GM23338 (cell line): ENCODE measurements around the gene PSMD13. TPM values are rescaled to one million over a fixed set of nuclear protein-coding genes. Genes with fewer than 3 reads are reported as not detected.

ENCODE experiments used
- ATAC-seq: fragments of 200-7000 bp; cut with Tn5 transposase; 3 replicates; pipeline ENCODE4 v1.9.1; 2020
- DNase-seq: peaks from one replicate; pipeline ENCODE4 v3.0.0-alpha.2; 2015; ENCODE audit warnings: low spot score
- H2AFZ ChIP-seq: fragments of 200-600 bp; sonication (generic); 2 replicates; pipeline ENCODE4 v1.8.0; 2016; ENCODE audit warnings: antibody characterized with exemption, mild to moderate bottlenecking, moderate library complexity
- H3F3A ChIP-seq: fragments of 200-600 bp; sonication (generic); replicated peaks from 2 replicates; pipeline ENCODE4 v1.8.0; 2017; ENCODE audit warnings: antibody characterized with exemption, mixed run types, low read depth
- H3K27ac ChIP-seq: fragments of 200-600 bp; sonication (generic); 2 replicates; pipeline ENCODE4 v1.6.1; 2016; ENCODE audit warnings: low read depth
- H3K27me3 ChIP-seq: fragments of 200-600 bp; sonication (generic); 2 replicates; pipeline ENCODE4 v1.8.0; 2016; ENCODE audit warnings: mild to moderate bottlenecking, mixed run types, moderate library complexity; ENCODE audit not compliant: insufficient read depth
- H3K36me3 ChIP-seq: fragments of 200-600 bp; sonication (generic); 2 replicates; pipeline ENCODE4 v1.8.0; 2016; ENCODE audit warnings: mild to moderate bottlenecking; ENCODE audit not compliant: insufficient read depth
- H3K4me1 ChIP-seq: fragments of 200-600 bp; sonication (generic); 2 replicates; pipeline ENCODE4 v1.8.0; 2016; ENCODE audit warnings: mild to moderate bottlenecking, moderate library complexity; ENCODE audit not compliant: insufficient read depth
- H3K4me2 ChIP-seq: fragments of 200-600 bp; sonication (generic); 2 replicates; pipeline ENCODE4 v1.7.1; 2017; ENCODE audit warnings: mixed run types
- H3K4me3 ChIP-seq: fragments of 200-600 bp; sonication (generic); 2 replicates; pipeline ENCODE4 v1.6.1; 2016; ENCODE audit warnings: mixed run types
- H3K79me2 ChIP-seq: fragments of 200-600 bp; sonication (generic); replicated peaks from 2 replicates; pipeline ENCODE4 v1.8.0; 2017; ENCODE audit warnings: mild to moderate bottlenecking; ENCODE audit not compliant: insufficient read depth
- H3K9me2 ChIP-seq: fragments of 200-600 bp; sonication (generic); 2 replicates; pipeline ENCODE4 v1.8.0; 2017; ENCODE audit not compliant: insufficient read depth
- H4K20me1 ChIP-seq: fragments of 200-600 bp; sonication (generic); replicated peaks from 2 replicates; pipeline ENCODE4 v1.8.0; 2017; ENCODE audit warnings: mild to moderate bottlenecking; ENCODE audit not compliant: insufficient read depth
- H3K27ac Mint-ChIP-seq: 2 replicates; pipeline ENCODE4 v1.8.0; 2020; ENCODE audit warnings: inconsistent platforms, mild to moderate bottlenecking, moderate library complexity, mixed read lengths
- H3K27me3 Mint-ChIP-seq: 3 replicates; pipeline ENCODE4 v1.8.0; 2022; ENCODE audit warnings: low read depth, mild to moderate bottlenecking, moderate library complexity, mixed read lengths, inconsistent platforms; ENCODE audit not compliant: insufficient read depth, poor library complexity
- H3K36me3 Mint-ChIP-seq: 3 replicates; pipeline ENCODE4 v1.8.0; 2021; ENCODE audit warnings: low read depth, mild to moderate bottlenecking, inconsistent platforms, moderate library complexity, mixed read lengths
- H3K4me1 Mint-ChIP-seq: 3 replicates; pipeline ENCODE4 v1.8.0; 2020; ENCODE audit warnings: mild to moderate bottlenecking, inconsistent platforms, mixed read lengths
- H3K4me3 Mint-ChIP-seq: 3 replicates; pipeline ENCODE4 v1.8.0; 2021; ENCODE audit warnings: moderate library complexity, mild to moderate bottlenecking, inconsistent platforms, mixed read lengths
- H3K9me3 Mint-ChIP-seq: 3 replicates; pipeline ENCODE4 v1.8.0; 2020; ENCODE audit warnings: moderate library complexity, mild to moderate bottlenecking, inconsistent platforms, mixed read lengths
- CTCF ChIP-seq, 2 experiments: fragments of 200-600 bp in 1 of 2; sonication (generic) in 1 of 2; conservative IDR thresholded peaks; 2 replicates each; pipeline versions ENCODE4 v1.5.1 to v1.6.1; 2016 to 2017; ENCODE audit warnings: antibody characterized with exemption in 2 of 2, low read depth in 2 of 2, mild to moderate bottlenecking in 2 of 2, moderate library complexity in 1 of 2
- NANOG ChIP-seq: IDR thresholded peaks from 2 replicates; pipeline ENCODE4 v1.6.1; 2016; ENCODE audit warnings: antibody characterized with exemption, borderline replicate concordance
- REST ChIP-seq: IDR thresholded peaks from one replicate; pipeline ENCODE4 v1.6.1; 2018; ENCODE audit warnings: antibody characterized with exemption; ENCODE audit not compliant: unreplicated experiment
- STAT1 ChIP-seq: IDR thresholded peaks from one replicate; pipeline ENCODE4 v1.6.1; 2016; ENCODE audit warnings: antibody characterized with exemption; ENCODE audit not compliant: unreplicated experiment
- ZNF331 ChIP-seq: fragments of 250-450 bp; sonication (Bioruptor Pico); IDR thresholded peaks from 2 replicates; pipeline ENCODE4 v1.5.0; 2020; ENCODE audit warnings: low read depth, mild to moderate bottlenecking, moderate library complexity
- ZNF462 ChIP-seq: fragments of 250-450 bp; sonication (Bioruptor Pico); IDR thresholded peaks from 2 replicates; pipeline ENCODE4 v1.5.0; 2020; ENCODE audit warnings: mild to moderate bottlenecking, moderate library complexity
- polyA plus RNA-seq: library from polyadenylated mRNA; unstranded; fragments of >200 nt; fragmentation: Nextera tagmentation; extraction: Ambion mirVana; gene quantifications from 2 replicates; pipeline ENCODE4 v1.2.1, GENCODE V29; 2016
- total RNA-seq: library from RNA; depleted of rRNA; stranded (reverse); fragments of >200 nt; shearing (Covaris generic); gene quantifications from 2 replicates; pipeline ENCODE4 v1.2.3, GENCODE V29; 2014

The PSMD13 gene
- total and polyA plus RNA-seq, 2 experiments from 2014 or later, result 111 to 114 TPM

DNA sequence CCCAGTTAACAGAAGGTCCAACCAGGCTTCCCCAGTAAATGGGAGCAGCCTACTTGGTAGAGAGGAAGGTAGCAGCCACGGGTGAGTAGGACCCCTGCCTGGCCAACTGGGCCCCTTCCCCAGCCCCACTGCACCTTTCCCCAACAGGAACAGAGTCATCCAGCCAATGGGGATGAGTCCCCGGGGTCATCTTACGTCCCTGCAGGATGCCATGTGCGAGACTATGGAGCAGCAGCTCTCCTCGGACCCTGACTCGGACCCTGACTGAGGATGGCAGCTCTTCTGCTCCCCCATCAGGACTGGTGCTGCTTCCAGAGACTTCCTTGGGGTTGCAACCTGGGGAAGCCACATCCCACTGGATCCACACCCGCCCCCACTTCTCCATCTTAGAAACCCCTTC, 22.7 kb upstream of the PSMD13 start:
- DNase-seq (no peak), ATAC-seq (no peak)
- no peak overlapping the region for H3K4me2 ChIP-seq
- no peaks in the 10 kb centered on the region for H3K27me3 ChIP-seq
- TF ChIP-seq STAT1 (no peak), NANOG (no peak), REST (no peak), ZNF462 (no peak), ZNF331 (CRISPR knock-in tag) (no peak), CTCF (conservative IDR thresholded peaks at IDR 0.05; ENCODE audit: low read depth in 2 of 2) (no peak)
- peaks cover 7% of the 10 kb centered on the region; the same call in 1 of the 2 replicates for H3F3A ChIP-seq
- Mint-ChIP-seq H3K4me1 (peaks cover 4% of the 10 kb centered on the region; the same call in 1 of the 3 replicates), H3K27me3 (peaks cover 9% of the 10 kb centered on the region), H3K9me3 (no peaks in the 10 kb centered on the region; the same call in 2 of the 3 replicates), H3K4me3 (no peak overlapping the region), H3K27ac (no peak overlapping the region), H3K36me3 (peaks cover 63% of the 10 kb centered on the region)
- H3K9me2 ChIP-seq, result no peaks in the 10 kb centered on the region
- peaks cover 8% of the 10 kb centered on the region for H3K36me3 ChIP-seq
- H3K4me3 ChIP-seq, result no peak overlapping the region
- H4K20me1 ChIP-seq, result no peaks in the 10 kb centered on the region; the same call in none of the 2 replicates
- no peak overlapping the region for H3K27ac ChIP-seq
- peaks cover 7% of the 10 kb centered on the region; the same call in 1 of the 2 replicates for H3K4me1 ChIP-seq
- H2AFZ ChIP-seq, result no peak overlapping the region
- peaks cover 11% of the 10 kb centered on the region; the same call in 1 of the 2 replicates for H3K79me2 ChIP-seq
